Activated naive CD4-positive, alpha-beta T cell (primary cell): Measurements from ENCODE around the gene MED29.

Experiments
- DNase-seq, 4 experiments: peaks; one replicate each; lab custom pipeline; 2025; lab: John Stamatoyannopoulos, UW

MED29 gene

DNA sequence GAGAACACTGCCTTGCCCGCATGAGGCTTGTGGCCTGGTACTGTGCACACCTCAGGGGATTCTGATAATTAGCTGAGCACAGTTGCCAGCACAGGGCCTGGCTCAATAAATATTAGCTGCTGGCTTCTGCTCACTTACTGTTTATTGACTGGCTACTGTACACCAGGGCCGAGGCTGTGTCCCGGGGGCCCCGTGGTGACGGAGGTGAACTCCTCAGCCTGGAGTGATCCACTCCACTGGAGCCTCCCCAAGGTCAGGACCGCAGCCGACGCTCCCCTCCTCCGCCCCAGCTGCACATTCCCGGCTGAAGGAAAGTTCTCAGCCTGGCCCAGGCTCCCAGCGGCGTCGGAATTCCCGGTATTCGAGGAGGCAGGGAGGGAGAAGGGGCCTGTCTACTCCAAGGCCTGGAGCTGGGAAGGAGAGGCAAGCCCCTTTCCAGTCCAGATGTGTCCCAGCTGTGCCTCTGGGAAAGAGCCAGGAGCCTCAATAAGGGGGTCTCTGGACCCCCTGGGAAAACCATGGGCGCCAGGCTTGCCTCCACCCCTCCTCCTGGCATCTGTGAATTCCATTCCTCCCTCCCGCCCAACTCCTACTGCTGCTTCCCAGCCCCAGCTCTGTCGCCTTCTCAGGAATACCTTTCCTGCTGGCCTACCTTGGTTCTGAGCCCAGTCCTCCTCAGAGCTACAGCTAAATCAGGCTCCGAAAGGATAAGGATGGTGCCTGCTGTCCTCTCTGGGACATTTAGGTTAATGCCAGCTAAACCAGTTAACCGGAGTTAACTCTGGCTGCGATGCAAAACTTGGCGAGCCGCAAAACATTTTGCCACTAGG lies 37.3 kb downstream of the MED29 start:
- DNase-seq: no peak

DNA sequence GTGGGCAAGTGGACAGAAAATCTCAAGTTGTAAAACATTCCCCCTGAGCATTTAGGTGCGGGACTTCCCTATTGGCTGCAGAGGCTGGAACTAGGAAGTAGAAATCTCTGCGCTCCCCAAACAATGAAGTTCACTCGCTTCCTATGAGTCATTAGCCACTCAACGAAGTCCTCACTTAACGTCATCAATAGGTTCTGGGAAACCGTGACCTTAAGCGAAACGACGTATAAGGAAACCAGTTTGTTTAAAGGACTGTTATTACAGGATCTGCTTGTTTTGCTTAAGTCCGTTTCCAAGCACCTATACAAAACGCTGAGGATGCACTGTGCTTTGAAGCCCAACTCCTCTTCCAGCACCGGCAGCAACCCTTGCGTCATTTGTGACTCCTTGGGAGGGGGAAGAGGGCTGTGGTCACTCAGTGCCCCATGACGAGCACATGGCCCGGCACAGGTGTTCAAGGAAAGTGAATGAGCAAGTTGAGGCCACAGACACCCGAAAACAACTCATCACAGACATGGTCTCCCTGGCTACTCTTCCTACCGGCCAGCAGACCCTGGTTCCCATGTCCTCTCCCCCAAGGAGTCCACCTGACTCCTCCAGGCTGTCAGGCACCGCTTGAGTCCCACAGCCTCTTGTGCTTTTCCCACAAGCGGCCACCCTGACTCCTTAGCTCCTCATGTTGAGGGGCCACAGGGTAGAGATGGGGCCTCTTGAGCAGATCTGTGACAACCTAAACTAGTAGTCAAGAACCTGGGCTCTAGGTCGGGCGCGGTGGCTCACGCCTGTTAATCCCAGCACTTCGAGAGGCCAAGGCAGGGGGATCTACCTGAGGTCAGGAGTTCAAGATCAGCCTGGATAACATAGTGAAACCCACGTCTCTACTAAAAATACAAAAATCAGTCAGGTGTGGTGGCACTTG lies 39.8 kb downstream of the MED29 start:
- DNase-seq: no peak

DNA sequence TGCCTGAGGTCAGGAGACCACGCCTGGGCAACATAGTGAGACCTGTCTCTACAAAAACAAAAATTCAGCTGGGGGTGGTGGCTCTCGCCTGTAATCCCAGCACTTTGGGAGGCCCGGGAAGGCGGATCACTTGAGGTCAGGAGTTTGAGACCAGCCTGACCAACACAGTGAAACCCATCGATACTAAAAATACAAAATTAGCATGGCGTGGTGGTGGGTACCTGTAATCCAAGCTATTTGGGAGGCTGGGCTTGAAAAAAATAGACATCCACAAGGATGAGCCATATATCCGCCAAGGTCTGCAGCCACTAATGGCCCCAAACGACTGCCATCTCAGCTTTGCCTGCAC lies 41.5 kb downstream of the MED29 start:
- no peak for DNase-seq

DNA sequence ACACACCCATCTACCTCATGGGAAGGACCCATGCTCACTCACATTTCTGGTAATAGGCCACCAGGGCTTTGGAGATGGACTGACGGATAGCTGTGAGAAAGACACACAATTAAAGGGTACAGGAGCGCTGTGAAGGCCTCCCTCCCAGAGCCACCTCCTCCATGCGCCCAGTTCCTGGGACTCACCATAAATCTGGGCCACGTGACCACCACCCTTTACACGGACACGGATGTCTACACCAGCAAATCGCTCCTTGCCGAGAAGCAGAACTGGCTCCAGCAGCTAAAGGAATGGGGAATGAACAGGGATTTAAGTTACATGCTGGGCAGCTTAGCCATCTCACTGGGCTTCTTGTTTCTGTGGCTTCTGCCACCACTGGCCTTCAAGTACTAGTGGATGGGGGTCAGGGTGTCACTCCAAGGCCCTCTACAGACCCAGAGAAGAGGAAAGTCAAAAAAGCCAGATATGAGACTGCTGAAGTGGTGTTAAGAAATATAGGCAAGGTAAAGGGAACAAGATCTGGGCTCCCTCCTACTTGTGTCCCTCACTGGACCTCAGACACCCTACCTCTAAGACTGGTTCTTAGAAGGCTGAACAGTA lies 42.4 kb downstream of the MED29 start:
- DNase-seq: no peak

DNA sequence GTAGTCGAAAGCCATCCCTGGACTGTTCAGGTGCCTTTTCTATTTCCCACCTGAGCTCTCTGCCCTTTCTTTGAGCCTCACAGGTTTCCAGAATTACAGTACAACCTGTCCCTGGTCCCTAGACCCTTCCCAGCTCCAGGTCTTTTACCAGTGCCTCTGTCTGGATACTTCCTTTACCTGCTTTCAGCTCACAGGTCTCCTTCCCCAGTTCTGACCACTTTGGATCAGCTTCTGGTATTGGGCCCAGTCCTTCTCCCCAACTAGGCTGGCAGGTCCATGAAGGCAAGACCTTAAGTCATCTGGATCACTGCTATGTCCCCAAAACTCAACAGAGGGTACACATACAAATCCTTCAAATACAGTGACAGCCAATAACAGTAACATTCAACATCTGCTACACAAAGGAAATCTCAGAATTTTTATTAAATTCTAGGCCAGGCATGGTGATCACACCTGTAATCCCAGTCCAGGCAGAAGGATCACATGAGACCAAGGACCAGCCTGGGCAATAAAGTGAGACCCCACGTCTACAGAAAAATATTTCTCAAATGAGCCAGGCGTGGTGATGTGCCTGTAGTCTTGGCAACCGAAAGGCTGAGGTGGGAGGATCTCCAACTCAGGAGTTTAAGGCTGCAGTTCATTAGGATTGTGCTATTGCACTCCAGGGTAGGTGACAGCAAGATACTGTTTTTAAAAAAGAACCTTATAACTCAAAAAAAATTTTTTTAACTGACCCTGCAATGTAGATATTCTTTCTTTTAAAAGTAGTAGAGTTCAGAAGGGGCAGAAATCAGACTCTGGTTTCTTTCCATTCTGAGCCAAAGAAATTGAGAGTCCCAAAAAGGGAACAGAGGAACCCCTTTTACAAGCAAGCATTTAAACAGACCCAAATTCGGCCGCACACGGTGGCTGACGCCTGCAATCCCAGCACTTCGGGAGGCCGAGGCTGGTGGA lies 43.2 kb downstream of the MED29 start:
- DNase-seq: no peak

DNA sequence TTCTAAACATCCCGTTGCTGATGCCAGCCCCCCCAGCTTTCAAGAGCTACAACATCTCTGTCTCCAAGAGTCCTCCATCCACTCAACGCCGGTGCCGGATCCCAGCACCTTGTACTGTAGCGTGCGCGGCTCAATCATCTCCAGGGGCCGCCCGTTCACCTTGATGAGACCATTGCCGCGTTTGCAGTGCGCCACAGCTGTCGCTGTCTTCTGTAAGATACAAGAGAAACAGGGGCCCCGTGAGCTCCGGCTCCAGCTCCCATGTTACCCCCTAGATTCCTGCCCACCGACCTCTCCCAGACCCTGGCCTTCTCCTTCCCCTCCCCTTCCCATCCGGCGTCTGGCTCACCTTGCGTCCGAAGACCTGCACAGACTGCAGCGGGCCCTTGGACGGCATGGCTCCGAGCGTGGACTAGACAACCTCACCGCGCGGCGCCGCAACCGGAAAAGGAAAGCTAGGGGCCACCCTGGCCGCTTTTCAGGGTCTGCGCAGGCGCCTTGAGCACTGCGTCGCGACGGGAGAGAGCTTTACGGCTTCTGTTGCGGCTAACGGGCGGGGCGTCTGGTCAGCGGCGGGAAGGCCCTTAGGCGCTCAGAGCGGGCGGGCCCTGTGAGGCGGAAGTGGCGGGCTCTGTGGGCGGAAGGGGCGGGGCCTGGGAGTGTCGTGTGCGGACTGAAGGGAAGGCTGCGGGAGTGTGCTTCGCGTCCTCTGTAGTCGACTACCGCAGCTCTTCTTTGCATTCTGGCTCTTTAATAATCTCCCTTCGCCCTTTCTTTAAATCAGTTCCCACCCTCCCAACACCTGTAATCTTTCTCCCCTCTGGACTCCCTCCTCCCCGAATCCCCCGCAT lies 44.5 kb downstream of the MED29 start, which contains the start of gene RPS16:
RPS16 (minus strand) TSS at position 451 of the 851 bp plus-strand sequence; CDS start at position 397, 54 bp downstream.
- peak; percentile 96 to 98 (median 98) for DNase-seq

DNA sequence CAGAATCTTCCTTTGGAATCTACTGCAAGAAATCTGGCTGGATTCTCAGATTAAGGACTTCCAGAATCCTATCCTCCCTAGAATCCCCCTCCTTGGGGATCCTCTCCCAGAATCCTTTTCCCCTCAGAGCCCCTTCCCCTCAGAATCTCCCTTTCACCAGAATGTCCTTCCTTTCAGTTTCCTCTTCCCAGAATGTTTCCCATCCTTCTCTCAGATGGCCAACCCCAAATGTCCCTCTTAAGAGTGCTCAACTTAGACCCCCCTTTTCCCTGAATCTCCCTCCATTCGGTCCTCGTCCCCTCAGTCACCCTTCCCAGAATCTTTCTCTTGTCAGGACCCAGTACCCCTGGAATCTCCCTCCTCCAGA lies 45.2 kb downstream of the MED29 start:
- no peak for DNase-seq

DNA sequence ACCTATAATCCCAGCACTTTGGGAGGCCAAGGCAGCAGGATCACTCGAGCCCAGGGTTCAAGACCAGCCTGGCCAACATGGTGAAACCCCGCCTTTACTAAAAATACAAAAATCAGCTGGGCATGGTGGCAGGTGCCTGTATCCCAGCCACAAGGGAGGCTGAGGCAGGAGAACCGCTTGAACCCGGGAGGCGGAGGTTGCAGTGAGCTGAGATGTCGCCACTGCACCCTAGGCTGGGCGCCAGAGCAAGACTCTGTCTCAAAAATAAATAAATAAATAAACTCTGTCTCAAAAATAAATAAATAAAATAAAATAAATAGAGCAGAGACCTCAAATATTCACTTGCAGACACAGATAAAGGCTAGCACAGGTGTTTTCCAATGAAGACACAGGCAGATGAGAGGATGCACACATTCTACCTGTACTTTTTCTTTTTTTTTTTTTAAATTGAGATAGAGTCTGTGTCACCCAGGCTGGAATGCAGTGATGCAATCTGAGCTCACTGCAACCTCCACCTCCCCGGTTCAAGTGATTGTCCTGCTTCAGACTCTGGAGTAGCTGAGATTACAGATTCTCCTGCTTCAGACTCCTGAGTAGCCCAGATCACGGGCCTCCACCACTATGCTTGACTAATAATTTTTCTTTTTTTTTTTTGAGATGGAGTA lies 47.2 kb downstream of the MED29 start:
- DNase-seq: no peak

DNA sequence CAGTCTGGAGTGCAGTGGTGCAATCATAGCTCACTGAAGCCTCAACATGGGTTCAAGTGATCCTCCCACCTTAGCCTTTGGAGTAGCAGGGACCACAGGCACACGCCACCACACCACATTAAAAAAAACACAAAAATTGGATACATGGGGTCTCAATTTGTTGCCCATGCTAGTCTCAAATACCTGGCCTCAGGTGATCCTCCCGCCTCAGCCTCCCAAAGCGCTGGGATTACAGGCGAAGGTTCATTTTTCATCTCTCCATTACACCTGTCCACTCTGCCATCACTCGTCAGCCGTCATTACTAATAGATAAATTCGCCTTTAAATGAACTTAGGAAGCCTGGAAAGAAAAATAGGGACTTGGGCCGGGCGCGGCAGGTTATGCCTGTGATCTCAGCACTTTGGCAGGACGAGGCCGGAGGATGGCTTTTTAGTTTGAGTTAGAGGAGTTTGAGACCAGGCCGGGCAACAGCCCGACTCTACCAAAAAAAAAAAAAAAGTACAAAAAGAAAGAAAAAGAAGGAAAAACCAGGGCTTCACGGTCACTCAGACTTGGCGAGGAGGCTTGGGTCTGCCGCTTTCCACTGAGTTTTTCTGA lies 53.5 kb downstream of the MED29 start:
- DNase-seq: no peak

DNA sequence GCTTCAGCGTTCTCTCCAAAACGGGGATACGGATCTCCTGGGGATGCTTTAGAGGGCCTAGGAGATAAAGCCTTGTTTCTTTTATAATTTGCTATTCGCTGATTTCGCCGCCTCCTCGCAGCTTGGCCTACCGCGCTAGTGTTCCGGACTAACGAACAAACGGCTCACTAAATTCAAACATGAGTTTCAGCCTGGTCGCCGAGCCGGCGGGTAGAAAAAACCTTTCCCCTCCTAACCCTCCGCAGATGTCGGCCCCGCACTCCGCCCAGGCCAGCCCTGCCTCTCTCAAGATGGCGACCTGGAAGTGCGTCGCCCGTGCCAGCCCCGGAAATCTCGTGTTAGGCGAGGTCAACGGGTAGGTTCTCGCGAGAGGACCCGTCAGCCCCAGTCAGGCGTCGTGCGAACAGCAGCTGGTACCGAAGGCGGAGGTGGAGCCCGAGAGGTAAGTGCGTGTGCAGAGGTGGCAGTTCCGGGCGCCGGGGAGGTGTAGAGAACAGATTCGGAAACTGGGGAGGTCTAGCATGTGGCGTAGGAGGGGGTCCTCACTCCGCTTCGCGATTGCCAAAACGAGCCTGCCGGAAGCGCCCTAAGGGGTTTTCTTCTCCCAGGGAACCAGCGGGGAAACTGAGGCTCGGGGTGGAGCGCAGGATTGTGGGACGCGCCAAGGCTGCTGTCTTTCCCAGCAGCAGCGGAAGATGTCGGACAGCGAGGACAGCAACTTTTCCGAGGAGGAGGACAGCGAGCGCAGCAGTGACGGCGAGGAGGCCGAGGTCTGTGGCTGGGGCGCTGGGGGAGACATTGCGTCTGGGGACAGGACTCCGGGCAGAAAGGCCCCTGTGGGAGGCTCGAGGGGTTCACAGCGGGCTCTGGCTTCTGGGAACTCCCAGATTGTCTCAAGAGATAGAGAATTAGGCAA lies 54.3 kb downstream of the MED29 start, which contains the start of gene SUPT5H:
SUPT5H (plus strand) TSS at position 387 of the 916 bp plus-strand sequence; CDS start at position 696, 309 bp downstream.
- DNase-seq: peak; percentile 89 to 94 (median 94)

DNA sequence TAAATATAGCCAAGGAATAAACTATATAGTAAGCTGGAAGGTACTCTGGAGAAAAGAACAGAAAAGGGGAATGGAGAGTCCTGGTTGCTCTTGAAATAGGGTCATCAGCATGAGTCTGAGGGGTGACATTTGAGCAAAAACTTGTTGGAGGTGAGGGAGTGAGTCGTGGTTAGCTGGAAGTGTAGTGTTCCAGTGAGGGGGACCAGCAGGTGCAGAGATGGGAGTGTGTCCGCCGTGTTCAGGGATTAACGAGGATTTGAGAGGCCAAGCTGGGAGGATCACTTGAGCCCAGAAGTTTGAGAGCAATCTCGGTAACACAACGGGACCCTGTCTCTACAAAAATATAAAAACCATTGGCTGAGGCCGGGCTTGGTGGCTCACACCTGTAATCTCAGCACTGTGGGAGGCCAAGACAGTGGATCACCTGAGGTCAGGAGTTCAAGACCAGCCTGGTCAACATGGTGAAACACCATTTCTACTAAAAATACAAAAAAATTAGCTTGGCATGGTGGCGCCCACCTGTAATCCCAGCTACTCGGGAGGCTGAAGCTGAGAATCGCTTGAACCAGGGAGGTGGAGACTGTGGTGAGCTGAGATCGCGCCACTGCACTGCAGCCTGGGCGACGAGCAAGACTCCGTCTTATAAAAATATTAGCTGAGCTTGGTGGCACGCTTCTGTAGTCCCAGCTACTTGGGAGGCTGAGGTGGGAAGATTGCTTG lies 55.3 kb downstream of the MED29 start:
- no peak for DNase-seq

DNA sequence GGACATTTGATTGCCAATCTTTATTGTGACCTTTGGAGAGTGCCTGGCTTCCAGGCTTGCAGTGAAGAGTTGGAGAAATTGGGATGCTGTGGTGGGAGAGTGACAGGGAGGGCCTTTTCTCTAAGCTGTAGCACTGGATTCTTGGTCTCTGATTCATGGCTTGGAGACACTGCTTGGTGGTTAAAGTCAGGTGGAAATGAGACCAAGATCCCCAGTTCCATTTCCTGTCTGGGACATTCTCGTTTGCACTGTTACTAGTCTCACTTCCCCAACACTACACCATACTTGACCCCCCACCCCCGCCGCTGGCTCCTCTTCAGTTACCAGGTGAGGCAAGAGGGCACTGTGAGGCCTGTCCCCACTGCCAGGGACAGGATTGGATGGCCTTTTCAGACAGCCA lies 57.1 kb downstream of the MED29 start:
- DNase-seq: no peak

DNA sequence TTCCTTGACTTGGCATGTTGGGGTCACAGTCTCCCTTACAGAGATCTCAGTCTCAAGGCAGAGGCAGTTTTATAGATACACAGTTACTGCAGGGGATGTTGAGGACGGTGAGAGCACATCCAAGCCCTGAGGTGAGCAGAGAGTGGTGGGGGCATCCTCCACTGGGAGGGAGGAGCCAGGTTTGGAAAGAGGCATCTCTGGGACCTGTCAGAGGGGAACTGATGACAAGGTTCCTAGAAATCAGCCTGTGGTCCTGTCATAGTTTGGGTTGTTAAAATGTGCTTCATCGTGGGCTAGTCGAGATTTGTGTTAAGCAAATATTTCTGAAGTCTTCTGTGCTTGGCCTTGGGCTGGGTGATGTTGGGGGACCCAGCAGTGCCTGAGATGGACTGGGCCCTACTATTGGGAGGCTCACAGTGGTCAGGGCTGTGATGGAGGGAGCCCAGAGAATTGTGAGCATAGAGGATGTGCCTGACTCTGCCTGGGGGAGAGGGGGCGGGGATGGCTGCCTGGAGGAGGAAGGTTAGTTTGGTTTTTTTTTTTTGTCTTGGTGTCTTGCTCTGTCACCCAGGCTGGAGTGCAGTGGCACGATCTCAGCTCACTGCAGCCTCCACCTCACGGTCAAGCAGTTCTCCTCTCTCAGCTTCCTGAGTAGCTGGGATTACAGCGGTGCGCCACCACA lies 58.1 kb downstream of the MED29 start:
- DNase-seq: no peak
